ENCODE results near the gene FXYD2.
"Not testable (repeated sequence)": the region's sequence is repeated elsewhere in the genome, so short reads cannot be mapped to it uniquely, and the experiment has no call there.

FXYD2 gene

DNA sequence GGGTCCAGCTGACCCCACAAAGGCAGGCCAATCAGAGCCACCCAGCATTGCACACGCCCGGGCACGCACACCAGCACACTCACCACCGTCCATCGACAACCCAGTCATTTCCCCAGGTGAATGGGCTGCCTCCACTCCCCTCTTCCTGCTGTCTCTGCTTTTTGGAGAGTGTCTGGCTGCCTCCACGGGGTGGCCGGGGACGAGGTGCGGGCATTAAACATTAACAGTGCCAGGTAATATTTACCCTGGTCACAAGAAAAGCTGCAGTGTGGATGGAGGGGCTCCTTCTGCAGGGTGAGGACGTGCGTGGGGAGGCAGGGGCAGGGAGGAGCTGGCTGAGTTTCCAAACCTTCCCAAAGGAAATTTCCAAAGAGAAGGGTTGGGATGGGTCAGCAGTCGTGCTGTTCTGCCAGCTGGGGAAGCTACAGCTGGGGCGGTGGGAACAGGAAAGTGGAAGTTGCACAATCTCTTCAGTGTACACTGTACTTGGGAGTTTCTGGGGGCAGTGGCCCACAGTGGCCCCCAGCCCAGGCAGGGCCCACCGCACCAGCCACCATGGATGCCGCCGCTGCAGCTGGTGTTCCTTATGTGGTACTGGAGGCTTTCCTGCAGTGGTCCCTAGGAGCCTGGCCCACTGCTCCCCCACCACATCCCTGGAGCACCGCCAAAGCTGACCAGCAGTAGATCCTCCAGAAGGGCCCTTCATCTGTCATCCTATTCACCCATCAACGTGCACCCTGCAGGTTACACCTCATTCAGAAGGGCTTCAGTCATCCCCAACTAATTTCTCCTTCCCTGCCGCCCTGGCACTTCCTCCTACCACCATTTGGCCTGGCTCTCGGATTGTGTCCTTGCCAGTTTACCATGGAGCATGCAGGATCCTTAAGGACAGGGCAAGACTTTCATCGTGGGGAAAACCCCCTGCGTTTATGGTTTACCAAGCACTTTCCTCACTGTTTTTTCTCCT lies at the start of gene FXYD2:
FXYD2 (minus strand) TSS at position 174 of the 967 bp plus-strand sequence; CDS start at position 108, 66 bp downstream.
- no peak within 1 kb of the TSS for H2AFZ ChIP-seq (ENCODE audit: low read depth, low read length)

GRCh38 chr11:117873828-117874125 lies 49.2 kb upstream of the FXYD2 start:
- Histone ChIP-seq H3K4me1 (ENCODE audit: insufficient read depth, low read length) (peaks cover 32% of the 10 kb centered on the region), H3K4me3 (ENCODE audit: low read length) (no peak overlapping the region)

More for the DNA sequence above, at the start of gene FXYD2:
- Histone ChIP-seq H3K4me3 (ENCODE audit: low read length) (no peak within 1 kb of the TSS), H3K36me3 (ENCODE audit: insufficient read depth, low read length) (no peaks in the 10 kb centered on the region), H3K4me1 (ENCODE audit: insufficient read depth, low read length) (peaks cover 5% of the 10 kb centered on the region), H3K27me3 (ENCODE audit: insufficient read depth, low read length) (peaks cover 20% of the 10 kb centered on the region), H3K9me3 (ENCODE audit: low read length) (no peaks in the 10 kb centered on the region)

DNA sequence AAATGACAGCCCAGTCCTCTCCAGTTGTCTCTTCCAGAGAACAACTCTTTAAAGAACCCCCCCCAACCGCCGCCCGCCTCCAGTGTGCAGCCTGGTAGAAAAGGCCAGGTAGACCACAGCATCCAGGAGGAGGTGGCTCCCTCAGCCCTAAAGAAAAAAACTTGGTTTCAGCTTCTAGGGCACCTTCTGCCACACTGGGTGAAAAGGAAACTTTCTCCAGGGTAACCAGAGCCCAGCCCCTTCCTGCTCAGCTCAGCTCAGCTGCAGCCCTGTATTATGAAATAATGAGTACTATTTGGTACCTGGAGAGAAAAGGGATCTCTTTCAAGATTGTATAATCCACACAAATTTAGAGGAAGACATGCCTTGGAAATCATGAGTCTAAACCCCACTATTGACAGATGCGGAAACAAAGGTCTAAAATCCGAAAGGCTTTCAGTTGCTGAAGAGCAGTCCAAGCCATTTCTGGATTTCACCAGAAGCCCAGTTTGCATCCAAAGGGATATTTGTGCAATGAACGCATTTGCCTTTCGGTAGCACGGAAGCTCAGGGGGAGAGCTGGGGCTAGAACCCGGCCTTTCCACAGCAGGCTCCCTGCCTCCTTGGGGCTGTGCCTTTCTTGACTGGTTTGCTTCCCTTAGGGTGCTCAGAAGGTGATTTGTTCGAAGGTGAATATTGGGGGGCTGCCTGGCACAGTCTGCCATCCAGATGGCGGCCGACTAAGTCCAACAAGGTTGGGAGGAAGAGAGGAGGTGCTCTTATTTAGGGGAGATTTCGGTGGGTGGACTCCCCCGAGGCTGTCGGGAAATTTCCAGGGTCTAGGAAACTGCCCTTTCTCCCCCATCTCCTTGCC lies 48.7 kb upstream of the FXYD2 start:
- Histone ChIP-seq H3K9me3 (ENCODE audit: low read length) (no peaks in the 10 kb centered on the region), H3K27me3 (ENCODE audit: insufficient read depth, low read length) (peaks cover 4% of the 10 kb centered on the region), H3K4me1 (ENCODE audit: insufficient read depth, low read length) (peaks cover 32% of the 10 kb centered on the region), H3K36me3 (ENCODE audit: insufficient read depth, low read length) (no peaks in the 10 kb centered on the region), H3K4me3 (ENCODE audit: low read length) (no peak overlapping the region), H2AFZ (ENCODE audit: low read depth, low read length) (no peak overlapping the region)

More at GRCh38 chr11:117873828-117874125, 49.2 kb upstream of the FXYD2 start:
- Histone ChIP-seq H3K36me3 (ENCODE audit: insufficient read depth, low read length) (no peaks in the 10 kb centered on the region), H3K27me3 (ENCODE audit: insufficient read depth, low read length) (peaks cover 9% of the 10 kb centered on the region), H2AFZ (ENCODE audit: low read depth, low read length) (no peak overlapping the region), H3K9me3 (ENCODE audit: low read length) (no peaks in the 10 kb centered on the region)

- H3K36me3 ChIP-seq (ENCODE audit: insufficient read depth, low read length): no peaks in the 10 kb centered on the region
- no peaks in the 10 kb centered on the region for H3K9me3 ChIP-seq (ENCODE audit: low read length)
- no peak overlapping the region for H3K4me3 ChIP-seq (ENCODE audit: low read length)
- H3K27me3 ChIP-seq (ENCODE audit: insufficient read depth, low read length): no peaks in the 10 kb centered on the region
- peaks cover 30% of the 10 kb centered on the region for H3K4me1 ChIP-seq (ENCODE audit: insufficient read depth, low read length)
- no peak overlapping the region for H2AFZ ChIP-seq (ENCODE audit: low read depth, low read length)
These were observed 47.9 kb upstream of the FXYD2 start for GRCh38 chr11:117872420-117872961.

DNA sequence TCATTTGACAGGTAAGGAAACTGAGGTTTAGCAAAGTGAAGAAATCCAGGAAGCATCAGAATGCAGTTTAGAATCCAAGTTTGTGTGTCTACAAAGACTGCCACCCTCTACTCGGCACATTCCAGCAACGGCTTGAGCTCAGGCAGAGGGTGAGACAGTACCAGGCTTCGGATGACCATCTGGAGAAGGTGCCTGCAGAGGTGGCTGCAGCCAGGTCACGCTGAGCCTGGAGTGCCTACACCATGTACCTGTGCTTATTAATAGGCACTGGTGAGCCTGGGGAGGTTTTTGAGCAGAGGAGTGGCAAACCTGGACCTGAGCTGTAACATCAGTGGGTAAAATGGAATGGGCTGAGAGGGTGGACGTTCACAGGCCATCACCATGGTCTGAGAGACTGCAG lies 47.2 kb upstream of the FXYD2 start:
- H3K4me3 ChIP-seq (ENCODE audit: low read length): no peak overlapping the region
- H3K27me3 ChIP-seq (ENCODE audit: insufficient read depth, low read length): no peaks in the 10 kb centered on the region
- peaks cover 24% of the 10 kb centered on the region for H3K4me1 ChIP-seq (ENCODE audit: insufficient read depth, low read length)
- H2AFZ ChIP-seq (ENCODE audit: low read depth, low read length): no peak overlapping the region
- no peaks in the 10 kb centered on the region for H3K36me3 ChIP-seq (ENCODE audit: insufficient read depth, low read length)
- no peaks in the 10 kb centered on the region for H3K9me3 ChIP-seq (ENCODE audit: low read length)

GRCh38 chr11:117871160-117871559 lies 46.6 kb upstream of the FXYD2 start:
- H2AFZ ChIP-seq (ENCODE audit: low read depth, low read length): no peak overlapping the region
- peaks cover 24% of the 10 kb centered on the region for H3K4me1 ChIP-seq (ENCODE audit: insufficient read depth, low read length)
- no peaks in the 10 kb centered on the region for H3K27me3 ChIP-seq (ENCODE audit: insufficient read depth, low read length)
- no peaks in the 10 kb centered on the region for H3K9me3 ChIP-seq (ENCODE audit: low read length)
- no peak overlapping the region for H3K4me3 ChIP-seq (ENCODE audit: low read length)
- no peaks in the 10 kb centered on the region for H3K36me3 ChIP-seq (ENCODE audit: insufficient read depth, low read length)

DNA sequence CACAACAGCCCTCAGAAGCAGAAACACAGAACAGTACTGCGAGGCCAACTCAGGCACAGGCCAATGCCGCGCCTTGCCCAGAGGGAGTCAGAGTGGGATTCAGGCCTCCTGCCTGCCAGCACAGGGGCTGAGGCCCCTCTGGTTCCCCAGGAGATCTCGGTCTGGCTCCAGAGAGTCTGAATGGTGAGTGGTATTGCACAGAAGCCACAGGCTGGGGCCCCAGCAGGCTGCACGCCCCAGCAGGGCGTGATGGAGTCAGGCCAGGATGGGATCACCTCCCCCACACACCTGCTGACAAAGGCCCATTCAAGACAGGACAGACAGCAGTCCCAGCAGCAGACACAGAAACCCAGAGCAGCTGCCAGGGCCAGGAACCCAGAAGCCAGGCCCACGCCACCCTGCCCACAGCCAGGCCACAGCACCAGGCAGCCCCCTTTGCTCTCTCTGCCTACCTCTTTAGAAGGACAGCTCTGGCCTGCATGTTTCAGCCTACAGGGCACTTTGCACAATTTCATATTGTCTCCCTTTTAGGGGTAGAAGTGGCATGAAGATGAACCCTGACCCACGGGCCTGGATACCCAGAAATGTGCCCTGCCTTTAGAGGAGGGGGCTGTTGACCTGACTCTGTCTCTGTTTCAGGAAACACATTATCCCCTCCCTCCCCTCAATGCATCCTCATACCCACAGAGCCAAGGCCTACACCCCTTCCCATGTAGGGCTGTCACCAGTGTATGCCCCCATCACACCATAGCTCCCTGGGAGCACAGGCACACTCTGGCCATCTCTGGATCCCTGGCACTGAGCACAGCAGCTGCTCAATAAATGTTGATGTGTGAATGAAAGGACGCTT lies 45.8 kb upstream of the FXYD2 start:
- Histone ChIP-seq H3K9me3 (ENCODE audit: low read length) (no peaks in the 10 kb centered on the region), H3K4me3 (ENCODE audit: low read length) (no peak overlapping the region), H3K27me3 (ENCODE audit: insufficient read depth, low read length) (no peaks in the 10 kb centered on the region), H2AFZ (ENCODE audit: low read depth, low read length) (no peak overlapping the region), H3K4me1 (ENCODE audit: insufficient read depth, low read length) (peaks cover 19% of the 10 kb centered on the region), H3K36me3 (ENCODE audit: insufficient read depth, low read length) (no peaks in the 10 kb centered on the region)

GRCh38 chr11:117869604-117870003 lies 45.1 kb upstream of the FXYD2 start:
- H3K4me3 ChIP-seq (ENCODE audit: low read length): no peak overlapping the region
- H3K4me1 ChIP-seq (ENCODE audit: insufficient read depth, low read length): peaks cover 13% of the 10 kb centered on the region
- H2AFZ ChIP-seq (ENCODE audit: low read depth, low read length): no peak overlapping the region
- H3K9me3 ChIP-seq (ENCODE audit: low read length): no peaks in the 10 kb centered on the region
- H3K27me3 ChIP-seq (ENCODE audit: insufficient read depth, low read length): no peaks in the 10 kb centered on the region
- no peaks in the 10 kb centered on the region for H3K36me3 ChIP-seq (ENCODE audit: insufficient read depth, low read length)

DNA sequence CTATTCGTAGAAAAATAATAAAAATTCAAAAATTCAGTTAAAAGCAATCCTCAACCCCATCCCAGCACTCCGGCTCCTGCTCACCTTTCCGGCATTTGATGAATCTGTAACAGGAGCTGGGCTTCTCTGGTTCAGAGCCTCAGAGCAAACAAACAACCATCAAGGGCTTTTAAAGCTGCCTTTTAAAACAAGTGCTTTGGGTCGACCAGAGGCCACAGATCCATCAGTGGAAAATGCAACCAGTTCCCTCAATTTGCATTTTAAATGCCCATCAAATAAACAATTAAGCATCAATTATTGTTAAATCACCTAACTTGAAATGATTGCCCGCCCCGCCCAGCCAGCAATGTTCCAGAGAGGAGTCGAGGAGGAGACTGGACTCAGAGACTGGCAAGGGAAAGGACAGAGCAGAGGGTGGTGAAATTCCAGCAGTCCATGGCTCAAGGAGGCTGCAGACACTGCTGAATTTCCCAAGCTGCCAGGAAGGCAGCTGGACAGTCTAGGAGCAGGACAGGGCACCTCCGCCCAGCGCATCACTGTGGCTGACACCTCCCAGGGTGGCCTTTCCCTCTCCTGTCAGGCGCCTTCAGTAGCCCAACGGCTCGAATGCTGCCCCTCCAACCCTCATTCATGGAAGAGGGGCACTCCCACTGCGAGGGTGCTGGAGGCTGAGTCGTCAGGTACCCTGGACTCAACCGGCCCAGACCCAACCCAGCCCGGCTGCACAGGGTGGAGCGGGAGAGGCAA lies 44.4 kb upstream of the FXYD2 start:
- Histone ChIP-seq H3K36me3 (ENCODE audit: insufficient read depth, low read length) (no peaks in the 10 kb centered on the region), H3K27me3 (ENCODE audit: insufficient read depth, low read length) (no peaks in the 10 kb centered on the region), H3K4me3 (ENCODE audit: low read length) (no peak overlapping the region), H3K9me3 (ENCODE audit: low read length) (no peaks in the 10 kb centered on the region), H3K4me1 (ENCODE audit: insufficient read depth, low read length) (peaks cover 13% of the 10 kb centered on the region), H2AFZ (ENCODE audit: low read depth, low read length) (no peak overlapping the region)

DNA sequence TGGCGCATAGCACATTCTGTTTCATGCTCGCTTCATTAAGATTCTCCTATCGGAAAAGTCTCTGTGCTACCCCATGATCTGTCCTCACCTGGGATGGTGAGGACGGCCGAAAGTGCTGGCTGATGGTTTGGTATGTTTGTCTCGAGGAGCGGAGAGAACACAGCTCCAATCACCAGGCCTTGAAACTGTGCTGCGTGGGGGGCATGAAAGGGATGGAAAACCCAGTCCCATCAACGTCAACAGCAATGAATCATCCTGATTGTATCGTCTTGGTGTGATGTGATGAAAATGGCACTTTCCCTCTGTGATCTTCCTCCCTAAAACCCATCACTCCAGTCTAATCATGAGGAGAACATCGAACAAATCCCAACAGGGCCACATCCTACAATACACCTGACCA lies 43.5 kb upstream of the FXYD2 start:
- Histone ChIP-seq H3K4me1 (ENCODE audit: insufficient read depth, low read length) (peaks cover 13% of the 10 kb centered on the region), H3K9me3 (ENCODE audit: low read length) (no peaks in the 10 kb centered on the region), H3K36me3 (ENCODE audit: insufficient read depth, low read length) (no peaks in the 10 kb centered on the region), H3K27me3 (ENCODE audit: insufficient read depth, low read length) (no peaks in the 10 kb centered on the region), H3K4me3 (ENCODE audit: low read length) (no peak overlapping the region), H2AFZ (ENCODE audit: low read depth, low read length) (no peak overlapping the region)

DNA sequence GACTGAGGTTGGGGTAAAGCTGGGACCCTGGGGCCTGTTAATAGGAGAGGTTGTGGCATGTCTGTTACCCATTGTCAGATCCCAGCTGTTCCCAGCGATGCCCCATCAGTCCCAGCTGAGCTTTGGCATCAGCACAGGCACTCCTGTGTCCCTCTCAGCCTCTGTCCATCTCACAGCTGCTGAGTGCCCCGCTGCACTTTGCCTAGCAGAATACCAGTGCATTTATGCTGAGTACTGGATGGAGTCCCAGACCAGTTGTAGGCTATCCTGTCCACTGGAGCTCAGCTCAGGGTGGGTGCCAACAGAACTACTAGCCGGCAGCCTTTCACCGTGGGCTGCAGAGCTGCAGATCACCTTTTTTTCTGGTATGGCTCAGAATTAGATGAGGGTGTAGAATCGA lies 42.0 kb upstream of the FXYD2 start:
- Histone ChIP-seq H3K9me3 (ENCODE audit: low read length) (no peaks in the 10 kb centered on the region), H3K27me3 (ENCODE audit: insufficient read depth, low read length) (no peaks in the 10 kb centered on the region), H3K36me3 (ENCODE audit: insufficient read depth, low read length) (no peaks in the 10 kb centered on the region), H2AFZ (ENCODE audit: low read depth, low read length) (no peak overlapping the region), H3K4me1 (ENCODE audit: insufficient read depth, low read length) (peaks cover 19% of the 10 kb centered on the region), H3K4me3 (ENCODE audit: low read length) (no peak overlapping the region)

DNA sequence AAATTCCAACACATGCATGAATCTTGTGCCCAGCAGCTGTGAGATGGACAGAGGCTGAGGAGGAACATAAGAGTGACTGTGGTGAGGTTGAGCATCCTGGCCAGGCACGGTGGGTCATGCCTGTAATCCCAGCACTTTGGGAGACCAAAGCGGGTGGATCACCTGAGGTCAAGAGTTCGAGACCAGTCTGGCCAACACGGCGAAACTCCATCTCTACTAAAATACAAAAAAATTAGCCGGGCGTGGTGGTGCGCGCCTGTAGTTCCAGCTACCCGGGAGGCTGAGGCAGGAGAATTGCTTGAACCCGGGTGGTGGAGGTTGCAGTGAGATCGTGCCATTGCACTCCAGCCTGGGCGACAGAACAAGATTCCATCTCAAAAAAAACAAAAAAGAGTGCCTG lies 41.0 kb upstream of the FXYD2 start:
- H3K4me1 ChIP-seq (ENCODE audit: insufficient read depth, low read length): peaks cover 23% of the 10 kb centered on the region
- H3K36me3 ChIP-seq (ENCODE audit: insufficient read depth, low read length); H3K4me3 ChIP-seq (ENCODE audit: low read length); H3K27me3 ChIP-seq (ENCODE audit: insufficient read depth, low read length); H2AFZ ChIP-seq (ENCODE audit: low read depth, low read length); H3K9me3 ChIP-seq (ENCODE audit: low read length): not testable (repeated sequence)

All from neuron (in vitro differentiated cells).